Fibroblast of mammary gland (primary cell): Measurements from ENCODE around the gene RAB3IL1.

Source experiments
- DNase-seq: peaks from one replicate; pipeline ENCODE4 v3.0.0-alpha.2; 2010; ENCODE audit warnings: low read depth
- H3K4me3 ChIP-seq: 2 replicates; pipeline ENCODE4 v1.5.1; 2011; ENCODE audit warnings: low read depth, mild to moderate bottlenecking, low read length, moderate library complexity; ENCODE audit not compliant: control insufficient read depth
- CTCF ChIP-seq: conservative IDR thresholded peaks from 2 replicates; pipeline ENCODE4 v1.5.1; 2011; ENCODE audit warnings: low read depth, low read length, inconsistent platforms; ENCODE audit not compliant: control insufficient read depth, insufficient read depth

Gene RAB3IL1

DNA sequence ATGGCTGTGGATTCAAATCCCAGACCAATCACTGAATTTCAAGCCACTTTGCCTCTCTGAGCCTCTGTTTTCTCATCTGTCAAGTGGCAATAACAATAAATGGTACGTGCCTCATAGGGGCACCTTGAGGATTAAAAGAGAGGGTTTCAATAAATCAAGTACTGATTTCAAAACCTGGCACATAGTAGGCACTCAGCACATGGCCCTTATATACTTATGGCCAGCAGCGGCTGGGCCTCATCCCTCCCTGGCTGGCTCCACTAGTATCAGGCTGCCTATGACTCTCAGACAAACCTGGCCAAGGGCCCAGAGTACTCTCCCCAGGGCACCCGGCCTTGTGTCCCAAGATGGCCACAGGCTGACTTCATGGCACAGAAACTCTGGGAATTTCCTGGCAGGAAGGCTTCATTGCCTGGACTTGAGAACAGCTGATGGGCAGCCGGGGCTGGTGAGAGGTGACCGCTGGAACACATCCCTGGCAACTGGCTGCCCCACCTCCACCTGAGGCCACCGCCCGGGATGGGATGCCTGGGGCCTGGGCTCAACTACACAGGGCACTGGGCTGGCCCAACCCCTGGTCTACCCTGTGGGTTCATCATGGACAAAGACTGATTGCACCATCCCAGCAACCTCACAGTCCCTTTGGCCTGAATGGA, 29.4 kb downstream of the RAB3IL1 start:
- TF ChIP-seq CTCF: no peak
- peak; percentile 87 for DNase-seq
- H3K4me3 ChIP-seq: no peak overlapping the region

GRCh38 chr11:61886643-61887042, 30.7 kb downstream of the RAB3IL1 start:
- no peak for TF ChIP-seq CTCF
- no peak overlapping the region for H3K4me3 ChIP-seq
- DNase-seq: no peak

GRCh38 chr11:61885784-61886580, 31.4 kb downstream of the RAB3IL1 start:
- no peak overlapping the region for H3K4me3 ChIP-seq

GRCh38 chr11:61885166-61885778, 32.1 kb downstream of the RAB3IL1 start:
- no peak for DNase-seq
- H3K4me3 ChIP-seq: no peak overlapping the region
- no peak for TF ChIP-seq CTCF

More at GRCh38 chr11:61885784-61886580, 31.4 kb downstream of the RAB3IL1 start:
- no peak for DNase-seq
- no peak for TF ChIP-seq CTCF

- no peak overlapping the region for H3K4me3 ChIP-seq
- no peak for TF ChIP-seq CTCF
- no peak for DNase-seq
Measured at GRCh38 chr11:61883947-61884346, 33.4 kb downstream of the RAB3IL1 start.

- no peak overlapping the region for H3K4me3 ChIP-seq
- TF ChIP-seq CTCF: no peak
- DNase-seq: no peak
Measured at GRCh38 chr11:61883327-61883726, 34.0 kb downstream of the RAB3IL1 start.
